HepG2 (cell line): Measurements from ENCODE around the gene BHMT. TPM values are rescaled to one million over a fixed set of nuclear protein-coding genes. Genes with fewer than 3 reads are reported as not detected.
A peak's percentile ranks its signal among the peaks of the same experiment; 100 is the strongest.

ENCODE experiments used
- AGO2 ChIP-seq: fragments of 200-400 bp; formaldehyde crosslinking; optimal IDR thresholded peaks from 2 replicates; pipeline ENCODE3; 2017; ENCODE audit warnings: mild to moderate bottlenecking, low read depth, low read length, moderate library complexity
- ARHGAP35 ChIP-seq: sonication (generic); formaldehyde crosslinking; IDR thresholded peaks from 2 replicates; pipeline ENCODE4 v1.9.0; 2022; ENCODE audit warnings: mild to moderate bottlenecking, inconsistent platforms, moderate library complexity, missing genetic modification reagents, borderline replicate concordance
- FLYWCH1 ChIP-seq: sonication (generic); formaldehyde crosslinking; IDR thresholded peaks from 2 replicates; pipeline ENCODE4 v1.8.1; 2023; ENCODE audit warnings: mild to moderate bottlenecking, missing genetic modification reagents
- GATAD2A ChIP-seq: IDR thresholded peaks from 2 replicates; pipeline ENCODE4 v1.6.1; 2016
- HDAC1 ChIP-seq: sonication (generic); formaldehyde crosslinking; IDR thresholded peaks from 2 replicates; pipeline ENCODE4 v1.5.1; 2020; ENCODE audit warnings: mild to moderate bottlenecking, missing genetic modification reagents
- NAIF1 ChIP-seq: sonication (generic); formaldehyde crosslinking; IDR thresholded peaks from 2 replicates; pipeline ENCODE4 v1.5.0; 2020; ENCODE audit warnings: mild to moderate bottlenecking, missing genetic modification reagents, borderline replicate concordance
- POGZ ChIP-seq: sonication (generic); formaldehyde crosslinking; IDR thresholded peaks from 2 replicates; pipeline ENCODE4 v1.4.0; 2020; ENCODE audit warnings: mild to moderate bottlenecking, missing genetic modification reagents
- RBAK ChIP-seq: sonication (generic); formaldehyde crosslinking; IDR thresholded peaks from 2 replicates; pipeline ENCODE4 v1.5.1; 2020; ENCODE audit warnings: mild to moderate bottlenecking, missing genetic modification reagents
- SMAD3 ChIP-seq: sonication (generic); formaldehyde crosslinking; IDR thresholded peaks from 2 replicates; pipeline ENCODE4 v1.4.0; 2020; ENCODE audit warnings: missing genetic modification reagents
- TBL1XR1 ChIP-seq: fragments of 150-350 bp; IDR thresholded peaks from 2 replicates; pipeline ENCODE4 v1.6.1; 2014; ENCODE audit warnings: borderline replicate concordance, low read length; ENCODE audit not compliant: partially characterized antibody
- YEATS2 ChIP-seq: sonication (generic); formaldehyde crosslinking; IDR thresholded peaks from 2 replicates; pipeline ENCODE4 v1.4.0; 2020; ENCODE audit warnings: missing genetic modification reagents, borderline replicate concordance
- ZBTB20 ChIP-seq: sonication (generic); formaldehyde crosslinking; IDR thresholded peaks from 2 replicates; pipeline ENCODE4 v1.8.1; 2023; ENCODE audit warnings: missing genetic modification reagents, low read depth, mild to moderate bottlenecking, borderline replicate concordance
- ZNF12 ChIP-seq: sonication (generic); formaldehyde crosslinking; IDR thresholded peaks from 2 replicates; pipeline ENCODE4 v1.5.0; 2020; ENCODE audit warnings: missing genetic modification reagents
- ZNF30 ChIP-seq: sonication (generic); formaldehyde crosslinking; IDR thresholded peaks from 2 replicates; pipeline ENCODE4 v1.5.0; 2020; ENCODE audit warnings: mild to moderate bottlenecking, missing genetic modification reagents
- ZNF317 ChIP-seq: sonication (generic); formaldehyde crosslinking; IDR thresholded peaks from 2 replicates; pipeline ENCODE4 v1.5.0; 2020; ENCODE audit warnings: mild to moderate bottlenecking, missing genetic modification reagents
- ZNF331 ChIP-seq: sonication (generic); formaldehyde crosslinking; IDR thresholded peaks from 2 replicates; pipeline ENCODE4 v1.4.0; 2020; ENCODE audit warnings: missing genetic modification reagents
- ZNF335 ChIP-seq: sonication (generic); formaldehyde crosslinking; IDR thresholded peaks from 2 replicates; pipeline ENCODE4 v1.4.0; 2020; ENCODE audit warnings: missing genetic modification reagents
- ZNF572 ChIP-seq: sonication (generic); formaldehyde crosslinking; IDR thresholded peaks from 2 replicates; pipeline ENCODE4 v1.5.1; 2020; ENCODE audit warnings: mild to moderate bottlenecking, missing genetic modification reagents
- polyA plus RNA-seq, 8 experiments: library from polyadenylated mRNA; depleted of rRNA in 3 of 8; stranded (reverse) in 7 of 8; unstranded in 1 of 8; fragments of >200 nt; fragmentation: Illumina TruSeq in 4 of 8; extraction: Trizol in 4 of 8; gene quantifications; 2 replicates each; pipeline versions ENCODE4 v1.2.1 to v1.2.3, GENCODE V29; 2011 to 2016; ENCODE audit warnings: low read depth in 4 of 8, missing spikeins in 1 of 8, mixed read lengths in 1 of 8; ENCODE audit not compliant: insufficient read depth in 1 of 8
- total RNA-seq, 5 experiments: library from RNA; depleted of rRNA; stranded (reverse); fragments of >200 nt; fragmentation: Illumina TruSeq; extraction: Trizol; gene quantifications; 2 replicates each; pipeline ENCODE4 v1.2.3, GENCODE V29; 2016; ENCODE audit warnings: low read depth in 1 of 5
- TF ChIP-seq, protein P1 (sequence below): fragments of 450-650 bp; IDR thresholded peaks from 2 replicates; pipeline ENCODE4 v1.6.1; 2016
- TF ChIP-seq, protein P2 (sequence below): sonication (generic); formaldehyde crosslinking; IDR thresholded peaks from 2 replicates; pipeline ENCODE4 v1.4.0; 2020; ENCODE audit warnings: missing genetic modification reagents
- TF ChIP-seq, protein P3 (sequence below): sonication (generic); IDR thresholded peaks from 2 replicates; pipeline ENCODE4 v1.6.1; 2016; ENCODE audit warnings: low read depth, borderline replicate concordance
- TF ChIP-seq, protein P4 (sequence below): sonication (generic); formaldehyde crosslinking; IDR thresholded peaks from 2 replicates; pipeline ENCODE4 v1.5.1; 2020; ENCODE audit warnings: missing genetic modification reagents, mild to moderate bottlenecking, borderline replicate concordance

BHMT gene
- total and polyA plus RNA-seq, 2 of the 13 experiments (the other 11 are each of a cell fraction or from before 2014, with no cell fraction given), result 0.40 to 6.4 TPM

DNA sequence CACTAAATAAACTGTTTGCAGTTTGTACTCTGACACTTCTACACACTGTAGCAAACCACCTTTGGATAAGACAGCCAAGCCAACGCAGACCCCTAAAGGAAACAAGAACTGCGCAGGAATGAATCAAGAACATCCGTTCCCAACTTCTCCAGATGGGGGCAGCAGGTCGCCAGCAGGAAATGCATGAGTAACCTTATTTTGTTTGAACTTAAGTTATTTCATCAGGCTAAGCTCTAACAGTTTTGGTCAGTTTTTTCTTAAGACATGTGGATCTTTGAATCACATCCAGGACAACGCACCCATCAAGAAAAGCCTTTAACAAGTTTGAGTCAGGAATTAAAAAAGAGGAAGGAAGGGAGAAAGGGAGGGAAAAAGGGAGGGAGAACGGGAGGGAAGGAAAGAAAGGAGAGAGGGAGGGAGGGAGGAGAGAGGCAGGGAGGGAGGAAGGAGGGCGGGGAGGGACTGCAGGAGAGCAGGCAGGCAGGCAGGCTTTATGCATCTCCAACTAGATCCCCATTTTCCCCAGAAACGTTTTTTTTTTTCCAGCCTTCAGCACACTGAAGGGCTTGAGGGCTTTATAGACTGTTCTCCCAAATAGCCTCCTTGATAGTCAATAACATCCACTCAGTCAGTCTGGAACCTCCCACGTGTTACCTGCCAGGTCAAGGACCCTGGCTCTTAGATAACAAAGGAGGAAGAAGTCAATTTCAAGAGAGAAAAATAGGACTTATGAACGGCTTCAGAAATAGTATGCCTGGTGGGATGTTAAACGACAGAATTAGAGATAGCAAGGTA is 22.2 kb downstream of the BHMT start (continued):
- no peak for TF ChIP-seq ZNF331 (CRISPR knock-in tag)
- no peak for TF ChIP-seq ZBTB20
- TF ChIP-seq FLYWCH1 (CRISPR knock-in tag), result no peak
- no peak for TF ChIP-seq HDAC1
- TF ChIP-seq ZNF30, result no peak
- no peak for TF ChIP-seq ZNF317 (CRISPR knock-in tag)
- TF ChIP-seq, protein P1, sequence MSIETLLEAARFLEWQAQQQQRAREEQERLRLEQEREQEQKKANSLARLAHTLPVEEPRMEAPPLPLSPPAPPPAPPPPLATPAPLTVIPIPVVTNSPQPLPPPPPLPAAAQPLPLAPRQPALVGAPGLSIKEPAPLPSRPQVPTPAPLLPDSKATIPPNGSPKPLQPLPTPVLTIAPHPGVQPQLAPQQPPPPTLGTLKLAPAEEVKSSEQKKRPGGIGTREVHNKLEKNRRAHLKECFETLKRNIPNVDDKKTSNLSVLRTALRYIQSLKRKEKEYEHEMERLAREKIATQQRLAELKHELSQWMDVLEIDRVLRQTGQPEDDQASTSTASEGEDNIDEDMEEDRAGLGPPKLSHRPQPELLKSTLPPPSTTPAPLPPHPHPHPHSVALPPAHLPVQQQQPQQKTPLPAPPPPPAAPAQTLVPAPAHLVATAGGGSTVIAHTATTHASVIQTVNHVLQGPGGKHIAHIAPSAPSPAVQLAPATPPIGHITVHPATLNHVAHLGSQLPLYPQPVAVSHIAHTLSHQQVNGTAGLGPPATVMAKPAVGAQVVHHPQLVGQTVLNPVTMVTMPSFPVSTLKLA, result no peak
- no peak for TF ChIP-seq AGO2
- no peak; the same call in 1 of the 2 replicates for TF ChIP-seq POGZ (CRISPR knock-in tag)
- no peak for TF ChIP-seq ZNF572
- no peak for TF ChIP-seq YEATS2 (CRISPR knock-in tag)
- TF ChIP-seq, protein P2, sequence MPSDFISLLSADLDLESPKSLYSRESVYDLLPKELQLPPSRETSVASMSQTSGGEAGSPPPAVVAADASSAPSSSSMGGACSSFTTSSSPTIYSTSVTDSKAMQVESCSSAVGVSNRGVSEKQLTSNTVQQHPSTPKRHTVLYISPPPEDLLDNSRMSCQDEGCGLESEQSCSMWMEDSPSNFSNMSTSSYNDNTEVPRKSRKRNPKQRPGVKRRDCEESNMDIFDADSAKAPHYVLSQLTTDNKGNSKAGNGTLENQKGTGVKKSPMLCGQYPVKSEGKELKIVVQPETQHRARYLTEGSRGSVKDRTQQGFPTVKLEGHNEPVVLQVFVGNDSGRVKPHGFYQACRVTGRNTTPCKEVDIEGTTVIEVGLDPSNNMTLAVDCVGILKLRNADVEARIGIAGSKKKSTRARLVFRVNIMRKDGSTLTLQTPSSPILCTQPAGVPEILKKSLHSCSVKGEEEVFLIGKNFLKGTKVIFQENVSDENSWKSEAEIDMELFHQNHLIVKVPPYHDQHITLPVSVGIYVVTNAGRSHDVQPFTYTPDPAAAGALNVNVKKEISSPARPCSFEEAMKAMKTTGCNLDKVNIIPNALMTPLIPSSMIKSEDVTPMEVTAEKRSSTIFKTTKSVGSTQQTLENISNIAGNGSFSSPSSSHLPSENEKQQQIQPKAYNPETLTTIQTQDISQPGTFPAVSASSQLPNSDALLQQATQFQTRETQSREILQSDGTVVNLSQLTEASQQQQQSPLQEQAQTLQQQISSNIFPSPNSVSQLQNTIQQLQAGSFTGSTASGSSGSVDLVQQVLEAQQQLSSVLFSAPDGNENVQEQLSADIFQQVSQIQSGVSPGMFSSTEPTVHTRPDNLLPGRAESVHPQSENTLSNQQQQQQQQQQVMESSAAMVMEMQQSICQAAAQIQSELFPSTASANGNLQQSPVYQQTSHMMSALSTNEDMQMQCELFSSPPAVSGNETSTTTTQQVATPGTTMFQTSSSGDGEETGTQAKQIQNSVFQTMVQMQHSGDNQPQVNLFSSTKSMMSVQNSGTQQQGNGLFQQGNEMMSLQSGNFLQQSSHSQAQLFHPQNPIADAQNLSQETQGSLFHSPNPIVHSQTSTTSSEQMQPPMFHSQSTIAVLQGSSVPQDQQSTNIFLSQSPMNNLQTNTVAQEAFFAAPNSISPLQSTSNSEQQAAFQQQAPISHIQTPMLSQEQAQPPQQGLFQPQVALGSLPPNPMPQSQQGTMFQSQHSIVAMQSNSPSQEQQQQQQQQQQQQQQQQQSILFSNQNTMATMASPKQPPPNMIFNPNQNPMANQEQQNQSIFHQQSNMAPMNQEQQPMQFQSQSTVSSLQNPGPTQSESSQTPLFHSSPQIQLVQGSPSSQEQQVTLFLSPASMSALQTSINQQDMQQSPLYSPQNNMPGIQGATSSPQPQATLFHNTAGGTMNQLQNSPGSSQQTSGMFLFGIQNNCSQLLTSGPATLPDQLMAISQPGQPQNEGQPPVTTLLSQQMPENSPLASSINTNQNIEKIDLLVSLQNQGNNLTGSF, result no peak
- no peak for TF ChIP-seq RBAK
- TF ChIP-seq, protein P3, sequence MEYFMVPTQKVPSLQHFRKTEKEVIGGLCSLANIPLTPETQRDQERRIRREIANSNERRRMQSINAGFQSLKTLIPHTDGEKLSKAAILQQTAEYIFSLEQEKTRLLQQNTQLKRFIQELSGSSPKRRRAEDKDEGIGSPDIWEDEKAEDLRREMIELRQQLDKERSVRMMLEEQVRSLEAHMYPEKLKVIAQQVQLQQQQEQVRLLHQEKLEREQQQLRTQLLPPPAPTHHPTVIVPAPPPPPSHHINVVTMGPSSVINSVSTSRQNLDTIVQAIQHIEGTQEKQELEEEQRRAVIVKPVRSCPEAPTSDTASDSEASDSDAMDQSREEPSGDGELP, result no peak
- TF ChIP-seq, protein P4, sequence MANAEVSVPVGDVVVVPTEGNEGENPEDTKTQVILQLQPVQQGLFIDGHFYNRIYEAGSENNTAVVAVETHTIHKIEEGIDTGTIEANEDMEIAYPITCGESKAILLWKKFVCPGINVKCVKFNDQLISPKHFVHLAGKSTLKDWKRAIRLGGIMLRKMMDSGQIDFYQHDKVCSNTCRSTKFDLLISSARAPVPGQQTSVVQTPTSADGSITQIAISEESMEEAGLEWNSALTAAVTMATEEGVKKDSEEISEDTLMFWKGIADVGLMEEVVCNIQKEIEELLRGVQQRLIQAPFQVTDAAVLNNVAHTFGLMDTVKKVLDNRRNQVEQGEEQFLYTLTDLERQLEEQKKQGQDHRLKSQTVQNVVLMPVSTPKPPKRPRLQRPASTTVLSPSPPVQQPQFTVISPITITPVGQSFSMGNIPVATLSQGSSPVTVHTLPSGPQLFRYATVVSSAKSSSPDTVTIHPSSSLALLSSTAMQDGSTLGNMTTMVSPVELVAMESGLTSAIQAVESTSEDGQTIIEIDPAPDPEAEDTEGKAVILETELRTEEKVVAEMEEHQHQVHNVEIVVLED (CRISPR knock-in tag), result no peak
- 0 out of 2 replicates have a peak, but pooled peaks have one; percentile 25 for TF ChIP-seq ZNF335 (CRISPR knock-in tag)
- TF ChIP-seq ARHGAP35 (CRISPR knock-in tag), result no peak
- TF ChIP-seq ZNF12, result no peak
- TF ChIP-seq SMAD3 (CRISPR knock-in tag), result peak; percentile 67; the same call in 1 of the 2 replicates
- TF ChIP-seq GATAD2A (CRISPR knock-in tag), result peak; percentile 31; the same call in 1 of the 2 replicates
- TF ChIP-seq TBL1XR1, result no peak
- no peak for TF ChIP-seq NAIF1 (CRISPR knock-in tag)
